ENCODE measurements around the gene KNL1. TPM values are rescaled to one million over a fixed set of nuclear protein-coding genes. Genes with fewer than 3 reads are reported as not detected.
A peak's percentile ranks its signal among the peaks of the same experiment; 100 is the strongest.

Gene KNL1
- total and polyA plus RNA-seq, 2 of the 8 experiments (the other 6 are each of a cell fraction or from before 2014, with no cell fraction given), result 4.4 to 22.5 TPM

DNA sequence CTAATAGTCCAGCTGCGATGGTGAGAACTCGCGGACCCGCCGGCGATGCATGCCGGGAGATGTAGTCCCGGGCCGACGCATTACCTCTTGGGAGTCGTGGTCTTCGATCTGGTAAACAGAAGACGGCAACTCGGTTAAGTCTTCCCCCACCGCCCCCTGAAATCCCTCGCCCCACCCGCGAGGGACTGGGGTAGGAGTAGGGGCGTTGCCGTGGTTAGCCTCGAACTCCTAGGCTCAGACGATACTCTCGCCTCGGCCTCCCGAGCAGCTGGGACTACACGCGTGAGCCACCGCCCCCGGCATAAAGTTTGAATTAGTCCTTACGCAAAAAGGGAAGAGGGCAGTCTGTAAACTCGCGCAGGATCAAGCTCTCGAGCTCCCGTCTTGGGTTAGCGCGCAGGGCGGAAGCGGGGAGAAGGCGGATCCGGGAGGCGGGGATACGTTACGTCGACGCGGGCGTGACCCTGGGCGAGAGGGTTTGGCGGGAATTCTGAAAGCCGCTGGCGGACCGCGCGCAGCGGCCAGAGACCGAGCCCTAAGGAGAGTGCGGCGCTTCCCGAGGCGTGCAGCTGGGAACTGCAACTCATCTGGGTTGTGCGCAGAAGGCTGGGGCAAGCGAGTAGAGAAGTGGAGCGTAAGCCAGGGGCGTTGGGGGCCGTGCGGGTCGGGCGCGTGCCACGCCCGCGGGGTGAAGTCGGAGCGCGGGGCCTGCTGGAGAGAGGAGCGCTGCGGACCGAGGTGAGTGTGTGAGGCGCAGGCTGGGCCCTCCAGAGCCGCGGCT, 100.8 kb downstream of the KNL1 start, which contains the start of gene RAD51 (continued):
- TF ChIP-seq ZNF274 (IDR thresholded peaks at IDR 0.05; ENCODE audit: borderline replicate concordance, extremely low read depth, low read length) (no peak), SP1 (IDR thresholded peaks at IDR 0.05; ENCODE audit: low read depth, low read length) (0 out of 2 replicates have a peak, but pooled peaks have one; percentile 17), ASH2L (IDR thresholded peaks at IDR 0.05; ENCODE audit: low read length) (peak; percentile 44), EGR1 (IDR thresholded peaks at IDR 0.05; ENCODE audit: borderline replicate concordance, low read depth, low read length) (no peak), HDAC6 (IDR thresholded peaks at IDR 0.05; ENCODE audit: low read depth, low read length) (no peak)
- TF ChIP-seq, protein P1, sequence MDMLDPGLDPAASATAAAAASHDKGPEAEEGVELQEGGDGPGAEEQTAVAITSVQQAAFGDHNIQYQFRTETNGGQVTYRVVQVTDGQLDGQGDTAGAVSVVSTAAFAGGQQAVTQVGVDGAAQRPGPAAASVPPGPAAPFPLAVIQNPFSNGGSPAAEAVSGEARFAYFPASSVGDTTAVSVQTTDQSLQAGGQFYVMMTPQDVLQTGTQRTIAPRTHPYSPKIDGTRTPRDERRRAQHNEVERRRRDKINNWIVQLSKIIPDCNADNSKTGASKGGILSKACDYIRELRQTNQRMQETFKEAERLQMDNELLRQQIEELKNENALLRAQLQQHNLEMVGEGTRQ (IDR thresholded peaks at IDR 0.05; ENCODE audit: low read length), result peak; percentile 3; the same call in 1 of the 2 replicates

Data from H1 (cell line).